Inferior parietal cortex (tissue), 1 donor: ENCODE measurements around the gene DPP3.
"Not testable (repeated sequence)": the region's sequence is repeated elsewhere in the genome, so short reads cannot be mapped to it uniquely, and the experiment has no call there.

Experiments
- DNase-seq: peaks from one replicate; pipeline ENCODE4 v3.0.0-alpha.2; 2016; ENCODE audit errors: extremely low spot score

The DPP3 gene

DNA sequence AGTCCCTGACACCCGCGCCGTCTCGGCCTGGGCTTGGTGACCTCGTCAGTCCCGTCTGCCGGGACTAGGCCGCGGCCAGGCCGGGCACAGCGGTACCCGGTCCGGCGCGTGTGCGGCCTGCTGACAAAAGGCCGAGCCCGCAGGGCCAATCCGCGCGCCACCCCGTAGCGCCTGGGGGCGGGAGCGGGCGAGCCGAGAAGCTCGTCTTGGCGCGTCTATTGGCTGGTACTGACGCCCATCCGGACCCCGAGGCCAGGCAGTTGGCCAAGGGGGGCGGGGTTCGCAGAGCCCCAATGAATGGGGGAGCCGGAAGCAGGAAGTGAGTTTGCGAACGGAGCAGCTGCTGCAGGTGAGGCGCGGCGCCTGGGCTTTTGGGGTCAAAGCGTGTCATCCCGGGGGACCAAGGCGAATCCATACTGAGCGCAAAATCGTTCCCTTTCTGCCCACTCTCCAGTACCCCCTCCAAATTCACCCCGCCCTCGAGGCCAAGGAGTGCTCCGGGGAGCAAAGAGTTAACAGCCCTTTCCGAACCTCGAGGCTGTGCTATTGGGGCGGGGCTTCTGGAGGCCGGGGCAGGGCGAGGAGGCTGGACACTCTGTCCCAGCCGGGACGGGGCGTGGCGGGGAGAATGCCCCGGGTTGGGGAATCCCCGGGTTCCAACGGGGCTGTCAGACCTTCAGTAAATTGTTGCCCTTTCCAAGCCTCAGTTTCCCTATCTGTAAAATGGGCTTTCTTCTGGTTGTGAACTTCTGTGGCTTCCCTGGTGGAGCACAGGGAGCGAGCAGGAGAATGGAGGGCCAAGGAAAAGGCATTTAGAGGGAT is at the start of gene DPP3:
Gene DPP3, plus strand, starts transcription at position 318 of the 822 bp plus-strand sequence. CDS start 1,767 bp downstream, outside the sequence.
- peak; percentile 97 for DNase-seq

- DNase-seq: not testable (repeated sequence)
These were observed 48.9 kb upstream of the DPP3 start for GRCh38 chr11:66431287-66431686.

DNA sequence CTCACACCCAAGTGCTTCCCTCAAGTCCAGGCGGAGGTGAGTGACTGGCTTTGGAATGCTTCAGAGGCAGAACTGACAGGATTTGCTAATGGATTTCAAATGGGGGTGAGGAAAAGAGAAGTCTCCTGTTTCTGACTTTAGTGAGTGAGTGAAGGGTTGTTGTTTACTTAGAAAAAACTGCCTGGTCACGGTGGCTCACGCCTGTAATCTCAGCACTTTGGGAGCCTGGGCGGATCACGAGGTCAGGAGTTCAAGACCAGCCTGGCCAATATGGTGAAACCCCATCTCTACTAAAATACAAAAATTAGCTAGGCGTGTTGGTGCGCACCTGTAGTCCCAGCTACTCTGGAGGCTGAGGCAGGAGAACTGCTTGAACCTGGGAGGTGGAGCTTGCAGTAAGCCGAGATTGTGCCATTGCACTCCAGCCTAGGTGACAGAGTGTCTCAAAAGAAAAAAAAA is 48.3 kb upstream of the DPP3 start:
- not testable (repeated sequence) for DNase-seq

- DNase-seq: no peak
These were observed 47.6 kb upstream of the DPP3 start for GRCh38 chr11:66432597-66432996.

GRCh38 chr11:66437979-66438503 is 42.2 kb upstream of the DPP3 start:
- DNase-seq: no peak

DNA sequence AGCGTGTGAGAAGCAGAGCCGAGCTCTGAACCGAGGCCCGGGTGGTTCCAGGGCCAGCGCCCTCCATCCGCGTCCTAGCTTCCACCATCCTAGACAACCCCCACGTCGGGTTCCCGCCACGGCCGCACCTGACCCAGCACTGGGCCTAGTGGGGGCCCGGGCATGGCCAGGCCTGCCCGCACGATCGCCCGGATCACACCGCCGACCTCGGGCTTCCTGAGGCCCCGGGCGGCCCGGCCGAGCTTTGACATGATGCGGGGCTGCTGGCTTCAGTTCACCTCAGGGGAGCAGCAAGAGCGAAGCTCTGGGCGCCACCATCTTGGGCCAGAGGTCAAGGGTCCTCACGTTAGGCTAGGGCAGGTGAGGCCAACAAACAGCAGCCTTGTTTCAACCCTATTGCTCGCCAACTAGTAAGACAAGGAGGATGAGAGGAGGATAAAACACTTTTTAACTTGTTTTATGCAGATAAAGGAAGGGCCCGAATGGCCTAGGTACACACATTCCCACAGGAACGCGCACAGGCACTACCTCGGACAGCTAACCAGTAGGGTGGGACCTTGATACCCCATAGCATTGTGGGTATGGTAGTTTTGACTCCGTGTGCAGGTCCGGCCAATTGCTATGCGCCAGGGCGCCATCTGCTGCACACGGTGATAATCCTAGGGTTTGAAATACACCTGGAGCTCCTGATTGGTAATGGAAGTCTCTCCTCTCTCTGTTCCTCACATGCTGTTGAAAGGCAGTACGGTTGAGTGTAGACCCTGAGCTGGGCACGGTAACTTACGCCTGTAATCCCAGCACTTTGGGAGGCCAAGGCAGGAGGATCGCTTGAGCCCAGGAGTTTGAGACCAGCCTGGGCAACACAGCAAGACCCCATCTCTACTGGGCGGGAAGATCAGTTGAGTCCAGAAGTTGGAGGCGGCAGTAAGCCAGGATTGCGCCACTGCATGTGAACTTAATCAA is 41.4 kb upstream of the DPP3 start, which contains the start of gene MRPL11:
Gene MRPL11, minus strand, starts transcription at position 345 of the 963 bp plus-strand sequence. Its CDS starts 94 bp downstream, at position 251.
- peak; percentile 96 for DNase-seq

DNA sequence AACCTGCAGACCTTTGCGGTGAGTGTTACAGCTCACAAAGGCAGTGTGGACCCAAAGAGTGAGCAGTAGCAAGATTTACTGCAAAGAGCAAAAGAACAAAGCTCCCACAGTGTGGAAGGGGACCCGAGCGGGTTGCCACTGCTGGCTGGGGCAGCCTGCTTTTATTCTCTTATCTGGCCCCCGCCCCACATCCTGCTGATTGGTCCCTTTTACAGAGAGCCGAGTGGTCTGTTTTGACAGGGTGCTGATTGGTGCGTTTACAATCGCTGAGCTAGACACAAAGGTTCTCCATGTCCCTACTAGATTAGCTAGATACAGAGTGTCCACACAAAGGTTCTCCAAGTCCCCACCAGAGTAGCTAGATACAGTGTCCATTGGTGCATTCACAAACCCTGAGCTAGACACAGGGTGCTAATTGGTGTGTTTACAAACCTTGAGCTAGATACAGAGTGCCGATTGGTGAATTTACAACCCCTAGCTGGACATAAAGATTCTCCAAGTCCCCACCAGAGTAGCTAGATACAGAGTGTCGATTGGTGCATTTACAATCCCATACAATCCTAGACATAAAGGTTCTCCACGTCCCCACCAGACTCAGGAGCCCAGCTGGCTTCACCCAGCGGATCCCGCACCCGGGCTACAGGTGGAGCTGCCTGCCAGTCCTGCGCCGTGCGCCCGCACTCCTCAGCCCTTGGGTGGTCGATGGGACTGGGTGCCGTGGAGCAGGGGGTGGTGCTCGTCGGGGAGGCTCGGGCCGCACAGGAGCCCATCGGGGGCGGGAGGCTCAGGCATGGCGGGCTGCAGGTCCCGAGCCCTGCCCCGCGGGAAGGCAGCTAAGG is 39.9 kb upstream of the DPP3 start:
- not testable (repeated sequence) for DNase-seq

GRCh38 chr11:66440940-66441282 is 39.3 kb upstream of the DPP3 start:
- not testable (repeated sequence) for DNase-seq

GRCh38 chr11:66443602-66444001 is 36.6 kb upstream of the DPP3 start:
- no peak for DNase-seq

DNA sequence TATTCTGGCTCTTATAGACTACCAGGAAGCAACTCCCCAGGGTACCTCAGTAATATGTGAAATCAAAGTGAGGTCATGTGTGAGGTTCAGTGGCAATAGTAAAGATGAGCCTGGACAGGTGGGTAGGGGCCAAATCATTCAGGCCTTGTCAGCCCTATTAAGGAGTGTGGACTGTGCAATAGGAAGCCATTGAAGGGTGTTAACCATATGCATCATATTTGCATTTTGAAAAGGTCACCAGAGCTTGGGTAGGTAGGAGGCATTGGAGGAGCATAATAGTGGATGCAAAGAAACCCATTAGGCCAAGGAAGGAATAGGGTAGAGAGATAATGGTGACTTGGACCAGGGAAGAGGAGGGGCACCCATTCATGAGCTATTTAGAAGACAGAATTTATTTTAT is 33.2 kb upstream of the DPP3 start:
- no peak for DNase-seq

DNA sequence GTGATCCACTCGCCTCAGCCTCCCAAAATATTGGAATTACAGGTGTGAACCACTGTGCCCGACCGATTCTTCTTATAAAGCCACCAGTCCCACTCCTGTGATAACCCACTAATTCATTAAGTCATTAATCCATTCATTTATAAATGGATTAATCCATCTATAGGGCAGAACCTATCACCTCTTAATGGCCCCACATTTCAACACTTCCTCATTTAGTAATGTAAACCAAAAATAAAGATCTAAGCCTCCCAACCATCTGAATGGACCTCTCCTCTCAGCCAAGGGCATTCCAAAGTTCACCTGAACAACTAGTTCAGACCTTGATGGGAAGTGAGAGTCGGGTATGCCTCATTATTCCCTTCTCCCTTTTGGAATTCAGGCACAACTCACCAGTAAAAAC is 31.7 kb upstream of the DPP3 start:
- DNase-seq: no peak

- DNase-seq: no peak
These were observed 29.7 kb upstream of the DPP3 start for GRCh38 chr11:66450560-66450959.

- DNase-seq: no peak
These were observed 28.6 kb upstream of the DPP3 start for GRCh38 chr11:66451663-66452062.

GRCh38 chr11:66454247-66454646 is 26.0 kb upstream of the DPP3 start:
- no peak for DNase-seq

- no peak for DNase-seq
These were observed 25.4 kb upstream of the DPP3 start for GRCh38 chr11:66454828-66455227.

DNA sequence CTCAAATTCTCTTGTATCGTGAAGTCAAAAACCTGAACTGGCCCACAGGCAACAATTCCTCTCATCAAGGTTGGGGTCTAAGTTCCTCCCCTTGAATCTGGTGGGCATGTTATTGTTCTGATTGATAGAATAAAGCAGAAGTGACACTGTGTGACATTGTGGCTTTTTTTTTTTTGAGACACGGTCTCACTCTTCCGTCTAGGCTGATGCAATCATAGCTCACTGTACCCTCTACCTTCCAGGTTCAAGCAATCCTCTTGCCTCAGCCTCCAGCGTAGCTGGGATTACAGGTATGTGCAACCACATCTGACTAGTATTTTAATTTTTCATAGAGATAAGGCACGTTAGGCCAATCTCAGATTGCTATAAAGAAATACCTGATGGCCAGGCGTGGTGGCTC is 22.4 kb upstream of the DPP3 start:
- DNase-seq: no peak

GRCh38 chr11:66459138-66459778 is 21.0 kb upstream of the DPP3 start:
- no peak for DNase-seq

DNA sequence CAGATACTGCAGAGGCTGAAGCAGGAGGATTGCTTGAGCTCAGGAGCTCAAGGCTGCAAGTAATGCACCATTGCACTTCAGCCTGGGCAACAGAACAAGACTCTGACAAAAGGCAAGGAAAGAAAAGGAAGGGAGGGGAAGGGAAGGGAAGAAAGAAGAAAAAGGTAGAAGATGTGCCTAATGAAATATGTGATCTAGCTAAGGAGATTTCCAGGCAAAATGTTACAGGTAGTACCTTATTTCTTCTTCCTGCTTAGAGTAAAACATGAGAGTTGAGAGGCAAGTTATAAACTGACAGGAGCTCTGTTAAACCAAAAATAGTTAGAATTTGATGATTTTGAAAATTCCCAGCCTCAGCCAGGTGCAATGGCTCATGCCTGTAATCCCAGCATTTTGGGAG is 18.2 kb upstream of the DPP3 start:
- DNase-seq: no peak

DNA sequence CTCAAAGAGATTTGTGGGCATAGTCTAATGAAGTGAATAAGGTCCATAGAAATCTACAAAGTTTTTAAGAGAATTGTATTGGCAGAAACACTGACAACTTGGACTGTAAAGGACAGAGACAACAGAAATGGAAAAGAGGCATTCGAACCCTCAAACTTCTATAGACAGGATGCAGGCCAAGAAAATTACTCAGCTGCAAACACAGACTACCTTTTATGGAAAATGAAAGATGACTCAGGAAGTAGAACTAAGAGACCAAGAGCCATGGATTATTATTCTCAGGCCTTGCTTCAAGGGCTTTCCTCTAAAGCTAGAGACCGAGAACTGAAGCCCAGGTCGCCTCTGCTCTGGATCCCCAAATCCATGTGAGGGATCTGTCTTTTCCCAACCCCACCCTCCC is 17.3 kb upstream of the DPP3 start:
- no peak for DNase-seq

DNA sequence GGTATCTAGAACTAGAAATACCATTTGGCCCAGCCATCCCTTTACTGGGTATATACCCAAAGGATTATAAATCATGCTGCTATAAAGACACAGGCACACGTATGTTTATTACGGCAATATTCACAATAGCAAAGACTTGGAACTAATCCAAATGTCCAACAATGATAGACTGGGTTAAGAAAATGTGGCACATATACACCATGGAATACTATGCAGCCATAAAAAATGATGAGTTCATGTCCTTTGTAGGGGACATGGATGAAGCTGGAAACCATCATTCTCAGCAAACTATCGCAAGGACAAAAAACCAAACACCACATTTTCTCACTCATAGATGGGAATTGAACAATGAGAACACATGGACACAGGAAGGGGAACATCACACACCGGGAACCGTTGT is 16.1 kb upstream of the DPP3 start:
- not testable (repeated sequence) for DNase-seq

DNA sequence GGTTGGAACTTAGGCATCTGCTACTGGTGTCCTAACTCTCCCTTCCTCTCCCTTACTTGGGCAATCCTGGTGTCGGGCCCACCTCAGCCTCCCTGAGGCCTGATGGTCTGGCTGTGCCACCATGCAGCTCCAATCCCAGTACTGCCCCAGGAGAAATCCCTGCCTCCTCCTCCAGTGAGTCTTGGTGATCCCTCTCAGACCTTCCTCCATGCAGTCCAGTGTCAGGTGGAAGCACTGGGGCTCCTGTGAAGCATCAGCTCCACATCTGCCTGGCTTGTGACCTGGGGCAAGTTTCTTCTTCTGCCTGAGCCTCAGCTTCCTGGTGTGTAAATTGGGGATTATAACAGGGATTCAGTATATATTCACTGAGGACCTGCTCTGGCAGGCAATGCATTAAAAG is 15.3 kb upstream of the DPP3 start:
- no peak for DNase-seq
